ENCODE results near the gene LAT.
"Not testable (repeated sequence)": the region's sequence is repeated elsewhere in the genome, so short reads cannot be mapped to it uniquely, and the experiment has no call there.

Gene LAT

GRCh38 chr16:28977703-28978662 lies 6.9 kb upstream of the LAT start:
- DNase-seq (ENCODE audit: low read depth in 2 of 3, low spot score in 1 of 3): no peak

- DNase-seq (ENCODE audit: low read depth in 2 of 3, low spot score in 1 of 3): not testable (repeated sequence)
Observed at GRCh38 chr16:28980330-28980729, 4.5 kb upstream of the LAT start.

GRCh38 chr16:28980929-28981328 lies 3.9 kb upstream of the LAT start:
- no peak for DNase-seq (ENCODE audit: low read depth in 2 of 3, low spot score in 1 of 3)

GRCh38 chr16:28981517-28981916 lies 3.3 kb upstream of the LAT start:
- DNase-seq (ENCODE audit: low read depth in 2 of 3, low spot score in 1 of 3): peak in 2 of 3 donors; percentile 59 to 75

- DNase-seq (ENCODE audit: low read depth in 2 of 3, low spot score in 1 of 3): no peak
Observed at GRCh38 chr16:28982418-28982817, 2.4 kb upstream of the LAT start.

- DNase-seq (ENCODE audit: low read depth in 2 of 3, low spot score in 1 of 3): no peak
Observed at GRCh38 chr16:28982949-28983348, 1.9 kb upstream of the LAT start.

- no peak for DNase-seq (ENCODE audit: low read depth in 2 of 3, low spot score in 1 of 3)
Observed at GRCh38 chr16:28983644-28984043, 1.2 kb upstream of the LAT start.

- no peak for DNase-seq (ENCODE audit: low read depth in 2 of 3, low spot score in 1 of 3)
Observed at GRCh38 chr16:28984091-28984490, 761 bp upstream of the LAT start.

GRCh38 chr16:28985211-28986041 lies 574 bp downstream of the LAT start:
- DNase-seq (ENCODE audit: low read depth in 2 of 3, low spot score in 1 of 3): no peak

GRCh38 chr16:28986046-28986445 lies 1.2 kb downstream of the LAT start:
- DNase-seq (ENCODE audit: low read depth in 2 of 3, low spot score in 1 of 3): no peak

- DNase-seq (ENCODE audit: low read depth in 2 of 3, low spot score in 1 of 3): no peak
Observed at GRCh38 chr16:28986492-28986891, 1.6 kb downstream of the LAT start.

- DNase-seq (ENCODE audit: low read depth in 2 of 3, low spot score in 1 of 3): no peak
Observed at GRCh38 chr16:28987170-28987853, 2.5 kb downstream of the LAT start.

- DNase-seq (ENCODE audit: low read depth in 2 of 3, low spot score in 1 of 3): no peak
Observed at GRCh38 chr16:28989363-28989762, 4.5 kb downstream of the LAT start.

GRCh38 chr16:28990375-28991040 lies 5.7 kb downstream of the LAT start:
- peak; percentile 61 to 73 (median 70) for DNase-seq (ENCODE audit: low read depth in 2 of 3, low spot score in 1 of 3)

GRCh38 chr16:28991687-28992086 lies 6.8 kb downstream of the LAT start:
- no peak for DNase-seq (ENCODE audit: low read depth in 2 of 3, low spot score in 1 of 3)

- no peak for DNase-seq (ENCODE audit: low read depth in 2 of 3, low spot score in 1 of 3)
Observed at GRCh38 chr16:28992496-28992895, 7.6 kb downstream of the LAT start.

- no peak for DNase-seq (ENCODE audit: low read depth in 2 of 3, low spot score in 1 of 3)
Observed at GRCh38 chr16:28998837-28999236, 14.0 kb downstream of the LAT start.

- DNase-seq (ENCODE audit: low read depth in 2 of 3, low spot score in 1 of 3): no peak
Observed at GRCh38 chr16:28999577-28999976, 14.7 kb downstream of the LAT start.

- DNase-seq (ENCODE audit: low read depth in 2 of 3, low spot score in 1 of 3): no peak
Observed at GRCh38 chr16:29000019-29000418, 15.2 kb downstream of the LAT start.

- not testable (repeated sequence) for DNase-seq (ENCODE audit: low read depth in 2 of 3, low spot score in 1 of 3)
Observed at GRCh38 chr16:29004496-29005139, 19.8 kb downstream of the LAT start.

Measured in stimulated activated CD4-positive, alpha-beta T cell treated with anti-CD3 and anti-CD28 coated beads, Interleukin-12 subunit alpha, Interleukin-12 subunit beta, amount 100 ng/mL, for 48 hours (primary cell).